ENCODE results near the gene KIF2C.

DNA sequence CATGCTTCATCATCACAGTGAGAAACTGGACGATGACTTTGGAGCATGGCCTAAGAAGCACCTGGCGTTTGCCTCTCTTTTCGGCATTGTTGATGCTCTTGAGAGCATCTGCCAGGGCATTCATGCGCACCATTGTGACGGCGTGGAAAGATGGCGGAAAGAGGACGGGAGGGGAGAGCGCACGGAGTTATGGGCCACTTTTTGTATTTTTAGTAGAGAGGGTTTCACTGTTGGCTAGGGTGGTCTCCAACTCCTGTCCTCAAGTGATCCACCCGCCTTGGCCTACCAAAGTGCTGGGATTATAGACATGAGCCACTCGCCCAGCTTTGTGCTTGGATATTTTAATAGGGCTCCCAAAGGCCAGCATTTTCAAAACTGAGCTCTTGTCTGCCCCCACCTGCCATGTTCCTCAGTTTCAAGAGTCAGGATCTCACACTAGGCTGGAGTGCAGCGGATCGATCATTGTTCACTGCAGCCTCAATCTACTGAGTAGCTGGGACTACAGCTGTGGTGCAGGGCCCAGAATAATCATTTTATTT is 41.0 kb downstream of the KIF2C start:
- TF ChIP-seq, protein P1, sequence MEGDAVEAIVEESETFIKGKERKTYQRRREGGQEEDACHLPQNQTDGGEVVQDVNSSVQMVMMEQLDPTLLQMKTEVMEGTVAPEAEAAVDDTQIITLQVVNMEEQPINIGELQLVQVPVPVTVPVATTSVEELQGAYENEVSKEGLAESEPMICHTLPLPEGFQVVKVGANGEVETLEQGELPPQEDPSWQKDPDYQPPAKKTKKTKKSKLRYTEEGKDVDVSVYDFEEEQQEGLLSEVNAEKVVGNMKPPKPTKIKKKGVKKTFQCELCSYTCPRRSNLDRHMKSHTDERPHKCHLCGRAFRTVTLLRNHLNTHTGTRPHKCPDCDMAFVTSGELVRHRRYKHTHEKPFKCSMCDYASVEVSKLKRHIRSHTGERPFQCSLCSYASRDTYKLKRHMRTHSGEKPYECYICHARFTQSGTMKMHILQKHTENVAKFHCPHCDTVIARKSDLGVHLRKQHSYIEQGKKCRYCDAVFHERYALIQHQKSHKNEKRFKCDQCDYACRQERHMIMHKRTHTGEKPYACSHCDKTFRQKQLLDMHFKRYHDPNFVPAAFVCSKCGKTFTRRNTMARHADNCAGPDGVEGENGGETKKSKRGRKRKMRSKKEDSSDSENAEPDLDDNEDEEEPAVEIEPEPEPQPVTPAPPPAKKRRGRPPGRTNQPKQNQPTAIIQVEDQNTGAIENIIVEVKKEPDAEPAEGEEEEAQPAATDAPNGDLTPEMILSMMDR (IDR thresholded peaks at IDR 0.05 in 4 of 5, conservative IDR thresholded peaks at IDR 0.05 in 1 of 5) = no peak
- TF ChIP-seq POLR2A (IDR thresholded peaks at IDR 0.05) = no peak

Measured in gastrocnemius medialis (tissue), 4 donors.